Common myeloid progenitor, CD34-positive (primary cell): Measurements from ENCODE around the gene RPL39L.

Experiments
- CTCF ChIA-PET: fragments of 350-600 bp; sonication (Branson Sonifier 250); formaldehyde crosslinking; loops from one replicate; lab custom pipeline; 2021; ENCODE audit warnings: antibody characterized with exemption; lab: Charles Lee
- POLR2A ChIA-PET: fragments of 350-600 bp; sonication (Branson Sonifier 250); formaldehyde crosslinking; loops from one replicate; lab custom pipeline; 2021; ENCODE audit warnings: antibody characterized with exemption; lab: Charles Lee
- DNase-seq, 3 donors: peaks; one replicate each; pipeline versions ENCODE4 v3.0.0 to v3.0.0-alpha.2; 2013
- H3K27ac ChIP-seq, 2 experiments: 1 replicate in 1 of 2; 2 replicates in 1 of 2; pipeline ENCODE4 v1.7.0; 2013; ENCODE audit warnings: inconsistent platforms in 2 of 2, low read length in 2 of 2, mild to moderate bottlenecking in 2 of 2, low read depth in 1 of 2, moderate library complexity in 1 of 2; ENCODE audit not compliant: severe bottlenecking in 2 of 2, insufficient read depth in 1 of 2, poor library complexity in 1 of 2
- H3K27me3 ChIP-seq, 5 experiments: replicated peaks in 2 of 5; 1 replicate in 3 of 5; 2 replicates in 2 of 5; pipeline versions ENCODE4 v1.6.1 to v1.7.0; 2013; ENCODE audit warnings: low read length in 4 of 5, mild to moderate bottlenecking in 2 of 5, moderate library complexity in 2 of 5, inconsistent platforms in 1 of 5; ENCODE audit not compliant: insufficient read depth in 5 of 5, control insufficient read depth in 4 of 5
- H3K36me3 ChIP-seq, 4 experiments: 1 replicate in 2 of 4; 2 replicates in 2 of 4; pipeline versions ENCODE4 v1.6.1 to v1.7.0; 2013; ENCODE audit warnings: low read length in 3 of 4, control low read depth in 1 of 4, mild to moderate bottlenecking in 1 of 4; ENCODE audit not compliant: control insufficient read depth in 4 of 4, insufficient read depth in 4 of 4
- H3K4me1 ChIP-seq, 4 experiments: 1 replicate in 3 of 4; 2 replicates in 1 of 4; pipeline versions ENCODE4 v1.6.1 to v1.7.1; 2013; ENCODE audit warnings: low read length in 3 of 4, mild to moderate bottlenecking in 3 of 4, control low read depth in 1 of 4, inconsistent platforms in 1 of 4, moderate library complexity in 1 of 4; ENCODE audit not compliant: control insufficient read depth in 4 of 4, insufficient read depth in 4 of 4; ENCODE audit errors: control extremely low read depth in 1 of 4
- H3K4me3 ChIP-seq, 7 experiments: 1 replicate in 4 of 7; 2 replicates in 3 of 7; pipeline versions ENCODE4 v1.5.1 to v1.7.0; 2013; ENCODE audit warnings: mild to moderate bottlenecking in 7 of 7, low read length in 6 of 7, moderate library complexity in 6 of 7, inconsistent platforms in 2 of 7, low read depth in 2 of 7, control low read depth in 1 of 7; ENCODE audit not compliant: insufficient read depth in 4 of 7, control insufficient read depth in 1 of 7; ENCODE audit errors: extremely low read depth in 1 of 7
- H3K9me3 ChIP-seq, 5 experiments: 1 replicate in 4 of 5; 2 replicates in 1 of 5; pipeline versions ENCODE4 v1.6.1 to v1.7.1; 2013; ENCODE audit warnings: low read length in 4 of 5, mild to moderate bottlenecking in 2 of 5, inconsistent platforms in 1 of 5, low read depth in 1 of 5, moderate library complexity in 1 of 5; ENCODE audit not compliant: control insufficient read depth in 4 of 5, insufficient read depth in 2 of 5; ENCODE audit errors: control extremely low read depth in 1 of 5
- WGBS: methylation state at CpG from one replicate; pipeline ENCODE4 v1.1.5; 2013; ENCODE audit not compliant: insufficient coverage; 5-methylcytosine and 5-hydroxymethylcytosine counted together

The RPL39L gene

DNA sequence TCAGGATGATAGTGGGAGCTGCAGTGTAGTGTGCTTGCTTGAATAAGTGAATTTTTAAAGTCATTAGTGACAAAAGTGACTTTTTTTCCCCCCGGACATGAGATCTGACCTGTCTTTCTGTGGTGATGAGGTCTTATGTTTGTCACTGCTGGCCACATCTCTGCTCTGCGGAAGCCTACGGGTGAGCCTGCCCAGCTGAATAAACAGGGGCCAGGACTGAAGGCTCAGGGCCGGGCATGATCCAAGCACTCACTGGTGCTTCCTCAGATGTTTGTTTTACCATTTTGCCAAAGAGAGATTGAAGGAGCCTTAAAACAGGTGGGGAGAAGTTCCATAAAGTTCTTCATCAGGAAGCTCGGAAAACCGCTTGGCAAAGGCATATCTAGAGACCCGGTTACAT lies 35.0 kb downstream of the RPL39L start:
- ChIA-PET CTCF (interaction anchor here (0.5 to 4.2 kb wide), 5 partner anchors 9 to 1450 kb away, joined by 3 to 25 read pairs (median 3); no protein-coding TSS in a partner anchor), POLR2A (no interaction called here)
- no peaks in the 10 kb centered on the region for H3K36me3 ChIP-seq
- H3K4me3 ChIP-seq, result no peak overlapping the region
- H3K27me3 ChIP-seq, result no peaks in the 10 kb centered on the region
- H3K4me1 ChIP-seq, result peaks cover 6 to 16% (median 11%) of the 10 kb centered on the region in 4 experiments
- DNase-seq, result no peak
- H3K27ac ChIP-seq, result no peak overlapping the region
- no peaks in the 10 kb centered on the region for H3K9me3 ChIP-seq
- WGBS, result 93% methylated on average over 7 of the region's 7 CpGs

DNA sequence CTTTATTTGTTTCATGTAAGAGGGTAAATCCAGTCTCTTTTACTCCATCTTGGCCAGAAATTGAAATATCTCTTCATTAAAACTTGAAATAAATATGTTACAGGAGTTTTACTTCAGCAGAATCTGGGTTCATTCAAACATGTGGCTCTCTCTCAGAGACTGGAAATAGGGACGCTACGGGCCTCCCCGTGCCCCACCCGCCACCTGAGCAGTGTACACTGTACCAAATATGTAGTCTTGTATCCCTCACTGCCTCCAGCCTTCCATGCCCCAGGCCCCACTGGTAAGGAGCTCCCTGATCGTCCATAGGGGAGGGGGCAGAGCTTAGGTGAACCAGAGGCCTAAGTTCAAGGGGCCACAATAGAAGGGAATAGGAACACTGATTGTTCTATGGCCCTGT lies 36.0 kb downstream of the RPL39L start:
- H3K9me3 ChIP-seq, result no peaks in the 10 kb centered on the region
- 94% methylated on average over 3 of the region's 5 CpGs for WGBS
- H3K27ac ChIP-seq, result no peak overlapping the region
- CTCF ChIA-PET, result interaction anchor here (0.6 to 4.2 kb wide), 3 partner anchors 10 to 36 kb away, joined by 3 to 25 read pairs (median 8); partner anchors contain the start of gene RPL39L
- H3K27me3 ChIP-seq, result no peaks in the 10 kb centered on the region
- POLR2A ChIA-PET, result no interaction called here
- no peak for DNase-seq
- no peaks in the 10 kb centered on the region for H3K36me3 ChIP-seq
- H3K4me3 ChIP-seq, result no peak overlapping the region
- H3K4me1 ChIP-seq, result peaks cover 6 to 16% (median 11%) of the 10 kb centered on the region in 4 experiments

DNA sequence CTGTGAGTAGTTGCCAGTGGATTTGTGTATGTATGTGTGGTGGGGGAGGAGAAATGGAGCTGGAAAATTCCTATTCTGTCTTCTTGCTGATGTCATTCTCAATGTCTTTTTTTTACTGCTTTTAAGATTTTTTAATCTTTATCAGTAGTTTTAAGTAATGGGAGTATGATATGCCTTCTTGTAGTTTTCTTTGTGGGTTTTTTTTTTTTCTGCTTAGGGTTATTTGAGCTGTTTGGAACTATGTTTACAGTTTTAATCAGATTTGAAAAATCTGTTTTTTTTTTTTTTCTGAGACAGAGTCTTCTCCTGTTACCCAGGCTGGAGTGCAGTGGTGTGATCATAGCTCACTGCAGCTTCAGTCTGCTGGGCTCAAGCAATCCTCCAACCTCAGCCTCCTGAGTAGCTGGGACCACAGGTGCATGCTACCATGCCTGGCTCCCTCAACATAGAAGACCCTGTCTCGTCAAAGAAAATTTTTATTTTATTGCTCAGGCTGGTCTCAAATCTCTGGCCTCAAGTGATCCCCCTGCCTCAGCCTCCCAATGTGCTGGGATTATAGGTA lies 37.1 kb downstream of the RPL39L start:
- WGBS, result 100% methylated on average over 1 of the region's 1 CpG
- Histone ChIP-seq H3K27me3 (no peaks in the 10 kb centered on the region), H3K4me3 (peak overlapping the region in 5 of 7 experiments; percentile 21 to 61 (median 47)), H3K4me1 (peaks cover 6 to 16% (median 11%) of the 10 kb centered on the region in 4 experiments), H3K9me3 (peaks cover 0 to 2% (median 0%) of the 10 kb centered on the region in 5 experiments), H3K36me3 (no peaks in the 10 kb centered on the region), H3K27ac (no peak overlapping the region)
- DNase-seq, result no peak
- ChIA-PET CTCF (interaction anchor here (1.5 to 4.2 kb wide), 5 partner anchors 11 to 64 kb away, joined by 4 to 25 read pairs (median 6); partner anchors contain the start of gene RPL39L), POLR2A (interaction anchor here (0.6 to 1.0 kb wide), 2 partner anchors 12 to 1261 kb away, joined by 3 read pairs; no protein-coding TSS in a partner anchor)

DNA sequence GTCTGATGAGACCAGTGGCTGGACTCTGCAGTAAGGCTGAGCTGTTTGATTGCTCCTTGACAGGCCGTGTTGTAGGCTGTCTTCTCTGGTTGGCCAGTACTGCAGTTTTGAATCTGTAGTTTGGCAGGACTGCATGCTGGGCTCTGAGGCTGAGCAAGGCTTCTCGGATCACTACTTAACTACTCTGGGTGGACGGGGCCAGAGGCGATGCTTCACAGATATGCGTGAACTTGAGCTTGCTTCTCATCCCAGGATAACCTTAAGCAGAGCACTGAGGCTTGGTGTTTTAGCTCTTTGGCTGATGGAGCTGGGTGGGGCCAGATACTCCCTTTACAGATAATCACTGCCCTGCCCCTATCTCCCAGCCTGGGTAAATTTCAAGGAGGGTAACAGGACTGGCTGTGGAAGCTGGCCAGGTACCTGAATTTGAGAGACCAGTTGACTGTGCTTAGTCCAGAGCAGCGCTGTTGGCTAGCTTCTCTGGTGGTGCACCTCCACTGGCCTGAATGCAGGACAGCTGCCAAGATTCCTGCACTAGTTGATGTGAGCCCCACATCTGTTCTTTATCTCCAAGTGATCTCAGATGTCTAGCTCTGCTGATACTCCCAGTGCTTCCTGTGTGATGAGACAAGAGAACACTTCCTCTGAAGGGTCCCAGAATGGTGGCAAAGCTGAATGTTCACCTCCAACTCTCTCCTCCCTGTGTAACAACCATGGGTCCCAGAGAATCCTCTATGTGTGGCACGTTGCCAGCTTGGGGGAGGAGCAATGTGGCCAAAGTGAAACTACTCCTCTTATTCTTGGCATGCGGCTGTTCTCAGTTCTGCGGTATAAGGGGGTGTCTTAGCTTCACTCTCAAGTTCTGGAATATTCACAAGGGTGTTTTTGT lies 37.9 kb downstream of the RPL39L start:
- H3K27ac ChIP-seq, result no peak overlapping the region
- WGBS, result 66% methylated on average over 9 of the region's 9 CpGs

GRCh38 chr3:187098923-187099512 lies 40.3 kb downstream of the RPL39L start:
- Histone ChIP-seq H3K9me3 (peaks cover 1 to 14% (median 5%) of the 10 kb centered on the region in 5 experiments), H3K36me3 (no peaks in the 10 kb centered on the region), H3K27ac (no peak overlapping the region), H3K27me3 (no peaks in the 10 kb centered on the region), H3K4me1 (peaks cover 6 to 16% (median 11%) of the 10 kb centered on the region in 4 experiments), H3K4me3 (no peak overlapping the region)
- DNase-seq, result peak in 2 of 3 donors; percentile 24 to 50
- no CpG with 5 or more reads among the region's 2 CpGs for WGBS
- CTCF ChIA-PET, result no interaction called here
- POLR2A ChIA-PET, result no interaction called here

More for the DNA sequence above, 37.9 kb downstream of the RPL39L start:
- Histone ChIP-seq H3K9me3 (peaks cover 0 to 7% (median under 1%) of the 10 kb centered on the region in 5 experiments), H3K4me1 (peaks cover 6 to 16% (median 11%) of the 10 kb centered on the region in 4 experiments), H3K4me3 (peak overlapping the region in 6 of 7 experiments; percentile 15 to 61 (median 42)), H3K27me3 (no peaks in the 10 kb centered on the region), H3K36me3 (no peaks in the 10 kb centered on the region)
- ChIA-PET CTCF (interaction anchor here (0.8 to 4.2 kb wide), 7 partner anchors 12 to 249 kb away, joined by 3 to 25 read pairs (median 4); partner anchors contain the start of gene RPL39L), POLR2A (interaction anchor here (1.0 kb wide), 1 partner anchor 12 kb away, joined by 3 read pairs; no protein-coding TSS in a partner anchor)
- peak; percentile 72 to 89 (median 88) for DNase-seq

DNA sequence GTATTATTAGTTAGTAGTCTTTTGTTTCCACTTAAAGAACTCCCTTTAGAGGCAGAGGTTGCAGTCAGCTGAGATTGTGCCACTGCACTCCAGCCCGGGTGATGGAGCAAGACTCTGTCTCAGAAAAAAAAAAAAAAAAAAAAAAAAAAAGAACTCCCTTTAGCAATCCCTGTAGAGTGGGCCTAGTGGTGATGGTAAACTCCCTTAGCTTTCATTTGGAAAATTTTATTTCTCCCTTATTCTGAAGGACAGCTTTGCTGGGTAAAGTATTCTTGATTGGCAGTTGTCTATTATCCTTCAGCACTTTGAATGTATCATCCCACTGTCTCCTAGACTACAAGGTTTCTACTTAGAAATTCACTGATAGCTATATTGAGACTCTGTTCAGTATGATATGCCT lies 46.0 kb downstream of the RPL39L start:
- Histone ChIP-seq H3K27ac (no peak overlapping the region), H3K36me3 (no peaks in the 10 kb centered on the region), H3K4me1 (no peaks in the 10 kb centered on the region), H3K27me3 (no peaks in the 10 kb centered on the region), H3K9me3 (peaks cover 2 to 28% (median 5%) of the 10 kb centered on the region in 5 experiments), H3K4me3 (no peak overlapping the region)
- CTCF ChIA-PET, result interaction anchor here (1.3 kb wide), 1 partner anchor 43 kb away, joined by 3 read pairs; no protein-coding TSS in a partner anchor
- POLR2A ChIA-PET, result no interaction called here
- DNase-seq, result no peak
- WGBS, result 86% methylated on average over 1 of the region's 1 CpG
